ENCODE results near the gene TFPI. TPM values are rescaled to one million over a fixed set of nuclear protein-coding genes. Genes with fewer than 3 reads are reported as not detected.

The TFPI gene
- total RNA-seq, 4 donors from 2014 or later = 7.1 to 28.9 (median 20.2) TPM

DNA sequence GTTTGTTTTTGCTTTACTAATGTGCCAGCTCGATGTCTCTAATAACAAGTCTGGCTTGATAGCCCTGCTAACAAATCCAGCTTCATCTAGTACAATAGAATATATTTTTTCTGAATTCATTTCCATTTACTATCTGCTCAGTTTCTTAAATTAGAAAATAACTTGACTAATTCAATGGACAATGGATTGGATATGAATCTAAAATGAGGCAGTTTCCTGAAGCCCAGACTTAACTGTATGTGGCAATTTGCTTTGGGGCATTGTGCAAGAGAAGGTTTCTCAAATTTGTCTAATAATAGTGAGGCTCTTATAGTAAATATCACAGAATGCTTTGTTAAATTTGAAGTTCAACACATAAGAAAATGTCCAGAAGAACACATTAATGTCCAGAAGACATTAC, 132.0 kb downstream of the TFPI start:
- no peak overlapping the region for H3K27ac ChIP-seq
- intact Hi-C loops (cut with DNase I; ENCODE audit: low total_unique reads) (no loop called here), in situ Hi-C loops (cut with MboI; ENCODE audit: low pct_ligation_motif_present in 1 of 4, low pct_unique_long_range_greater_than_20kb in 1 of 4, low sequenced_read_pairs in 3 of 4) (no loop called here)
- 59 to 66% methylated on average over 1 of the region's 1 CpG for WGBS, 2 donors (ENCODE audit: low coverage in 1 of 2)
- H3K4me3 ChIP-seq = no peak overlapping the region
- no peaks in the 10 kb centered on the region for H3K4me1 ChIP-seq
- H3K36me3 ChIP-seq = no peaks in the 10 kb centered on the region
- H3K9me3 ChIP-seq = no peaks in the 10 kb centered on the region
- no peaks in the 10 kb centered on the region for H3K27me3 ChIP-seq
- no peak for DNase-seq
- TF ChIP-seq POLR2AphosphoS5 (IDR thresholded peaks at IDR 0.05) (no peak), POLR2A (IDR thresholded peaks at IDR 0.05) (no peak), CTCF (IDR thresholded peaks at IDR 0.05) (no peak), EP300 (IDR thresholded peaks at IDR 0.05; ENCODE audit: low read depth) (no peak)

DNA sequence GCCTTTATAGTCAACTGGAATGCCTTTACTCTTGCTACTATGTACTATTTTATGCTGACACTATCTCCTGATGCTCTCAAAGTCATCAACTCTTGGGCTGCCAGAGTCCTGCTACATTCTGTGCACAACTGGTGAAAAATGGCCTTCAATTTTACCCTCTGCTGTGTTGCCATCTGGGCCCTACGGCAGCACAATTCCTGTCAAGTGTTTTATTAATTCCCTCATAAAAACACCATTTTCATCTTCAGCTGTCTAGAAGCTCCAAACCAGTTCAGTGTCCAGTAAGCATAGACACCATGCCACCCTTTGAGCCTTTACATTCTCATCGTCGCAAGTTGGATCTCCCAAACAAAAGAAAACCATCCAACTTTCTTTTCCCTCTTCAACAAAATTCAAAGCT, 132.7 kb downstream of the TFPI start:
- DNase-seq = no peak
- WGBS, 2 donors (ENCODE audit: low coverage in 1 of 2) = 79 to 86% methylated on average over 2 to 3 of the region's 3 CpGs
- H3K27me3 ChIP-seq = no peaks in the 10 kb centered on the region
- TF ChIP-seq POLR2A (IDR thresholded peaks at IDR 0.05) = no peak
- intact Hi-C loops (cut with DNase I; ENCODE audit: low total_unique reads) = no loop called here
- no peaks in the 10 kb centered on the region for H3K36me3 ChIP-seq
- in situ Hi-C loops (cut with MboI; ENCODE audit: low pct_ligation_motif_present in 1 of 4, low pct_unique_long_range_greater_than_20kb in 1 of 4, low sequenced_read_pairs in 3 of 4) = no loop called here
- no peak overlapping the region for H3K4me3 ChIP-seq
- no peak overlapping the region for H3K27ac ChIP-seq
- H3K9me3 ChIP-seq = no peaks in the 10 kb centered on the region
- no peaks in the 10 kb centered on the region for H3K4me1 ChIP-seq

DNA sequence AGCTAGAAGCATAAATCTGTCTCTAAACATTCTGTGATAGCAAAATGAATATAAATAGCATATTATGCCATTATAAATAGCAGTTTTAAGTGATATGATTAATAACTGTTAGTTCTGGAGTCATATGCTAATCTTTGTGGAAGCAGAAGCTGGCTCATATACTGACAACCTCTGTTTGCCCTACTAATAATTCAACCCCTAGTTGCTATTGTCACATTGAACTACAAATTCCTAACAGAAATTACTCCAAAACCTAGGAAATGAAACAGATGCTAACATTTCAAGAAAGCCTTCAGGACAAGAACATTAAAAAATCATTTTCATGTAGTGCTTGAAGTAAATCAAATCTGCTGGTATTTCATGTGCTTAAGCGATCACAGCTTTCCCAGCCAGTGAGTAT, 134.4 kb downstream of the TFPI start:
- intact Hi-C loops (cut with DNase I; ENCODE audit: low total_unique reads) = no loop called here
- Histone ChIP-seq H3K9me3 (no peaks in the 10 kb centered on the region), H3K4me3 (no peak overlapping the region), H3K4me1 (no peaks in the 10 kb centered on the region), H3K27ac (no peak overlapping the region), H3K36me3 (no peaks in the 10 kb centered on the region), H3K27me3 (no peaks in the 10 kb centered on the region)
- in situ Hi-C loops (cut with MboI; ENCODE audit: low pct_ligation_motif_present in 1 of 4, low pct_unique_long_range_greater_than_20kb in 1 of 4, low sequenced_read_pairs in 3 of 4) = no loop called here
- no peak for TF ChIP-seq POLR2A (IDR thresholded peaks at IDR 0.05)
- TF ChIP-seq CTCF (IDR thresholded peaks at IDR 0.05) = no peak
- TF ChIP-seq POLR2AphosphoS5 (IDR thresholded peaks at IDR 0.05) = no peak
- no peak for TF ChIP-seq EP300 (IDR thresholded peaks at IDR 0.05; ENCODE audit: low read depth)
- WGBS, 2 donors (ENCODE audit: low coverage in 1 of 2) = 75 to 80% methylated on average over 1 of the region's 1 CpG
- DNase-seq = no peak

- Histone ChIP-seq H3K9me3 (no peaks in the 10 kb centered on the region), H3K27me3 (no peaks in the 10 kb centered on the region), H3K27ac (no peak overlapping the region), H3K4me3 (no peak overlapping the region), H3K4me1 (no peaks in the 10 kb centered on the region), H3K36me3 (no peaks in the 10 kb centered on the region)
- intact Hi-C loops (cut with DNase I; ENCODE audit: low total_unique reads) = no loop called here
- TF ChIP-seq POLR2AphosphoS5 (IDR thresholded peaks at IDR 0.05) (no peak), POLR2A (IDR thresholded peaks at IDR 0.05) (no peak), CTCF (IDR thresholded peaks at IDR 0.05) (no peak)
- in situ Hi-C loops (cut with MboI; ENCODE audit: low pct_ligation_motif_present in 1 of 4, low pct_unique_long_range_greater_than_20kb in 1 of 4, low sequenced_read_pairs in 3 of 4) = no loop called here
- no peak for DNase-seq
- 60 to 80% methylated on average over 1 to 5 of the region's 5 CpGs for WGBS, 2 donors (ENCODE audit: low coverage in 1 of 2)
Observed at GRCh38 chr2:187415449-187415848, 138.8 kb downstream of the TFPI start.

Small RNA genes within 50 kb of the gene (small RNA-seq; reads per million reads assigned to genes)
- 0 reads per million in 4 donors for gene GAPDHP59

Other genes starting within 250 kb of the TFPI start
- gene CALCRL, start 106.2 kb downstream of the TFPI start, total RNA-seq = 1 to 10 TPM in 3 of 4 donors, under 1 TPM in 1; 0.60 to 7.6 (median 3.6) TPM

Data from transverse colon (tissue), 4 donors.